NT2/D1 (cell line): ENCODE results near the gene OS9.

Experiments
- SUZ12 ChIP-seq: IDR thresholded peaks from 2 replicates; pipeline ENCODE4 v1.6.1; 2011; ENCODE audit not compliant: insufficient read length, insufficient read depth; ENCODE audit errors: extremely low read depth
- YY1 ChIP-seq: IDR thresholded peaks from 2 replicates; pipeline ENCODE4 v1.6.1; 2011; ENCODE audit not compliant: insufficient read length, insufficient read depth
- ZNF274 ChIP-seq: IDR thresholded peaks from 2 replicates; pipeline ENCODE4 v1.6.1; 2011; ENCODE audit warnings: mild to moderate bottlenecking, low read depth, low read length

GRCh38 chr12:57712701-57713100 is 18.8 kb downstream of the OS9 start:
- TF ChIP-seq SUZ12 (no peak), YY1 (no peak), ZNF274 (no peak)
